HK-2 (cell line): ENCODE data around the gene NRXN3.
A peak's percentile ranks its signal among the peaks of the same experiment; 100 is the strongest.

Experiments used
- DNase-seq: peaks from one replicate; pipeline ENCODE4 v3.0.0-alpha.2; 2018; ENCODE audit not compliant: unreplicated experiment

Gene NRXN3

DNA sequence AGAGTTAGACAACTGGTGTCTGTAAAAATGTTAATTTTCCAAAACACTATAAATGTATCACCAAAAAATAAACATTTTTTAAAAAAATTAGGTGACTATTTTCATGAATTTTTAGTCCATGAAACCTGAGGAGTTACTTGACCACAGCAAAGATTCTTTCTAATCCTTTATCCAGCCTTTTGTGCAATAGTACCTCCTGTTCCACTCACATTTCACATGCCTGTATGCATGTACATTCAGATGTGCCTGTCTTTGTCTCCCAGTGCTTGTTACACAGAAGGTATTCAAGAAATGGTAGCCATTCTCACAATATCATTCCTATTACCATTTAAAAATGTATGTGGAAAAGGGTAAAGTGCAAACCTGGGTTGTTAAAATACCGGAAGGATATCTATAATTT, 1184.2 kb downstream of the NRXN3 start:
- DNase-seq, result no peak

DNA sequence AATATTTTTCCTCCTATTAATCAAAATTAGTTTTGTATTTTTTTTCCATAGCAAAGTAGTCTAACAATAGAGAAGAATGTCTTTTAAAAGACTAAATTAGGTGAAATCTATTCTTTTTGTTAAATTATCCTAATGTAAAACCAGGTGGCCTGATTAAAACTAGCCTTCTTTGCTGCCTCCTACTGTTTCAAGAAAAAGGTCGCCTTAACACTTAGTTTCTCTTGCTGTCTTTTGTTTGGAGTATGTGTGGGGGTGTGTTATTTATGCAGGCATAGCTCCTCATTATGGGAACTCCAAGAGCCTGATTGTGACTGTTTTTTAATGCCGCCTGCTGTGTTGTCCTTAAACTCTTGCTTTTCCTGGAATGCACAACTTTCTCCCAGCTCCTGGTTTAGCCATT, 1185.9 kb downstream of the NRXN3 start:
- DNase-seq, result no peak

- no peak for DNase-seq
Observed at GRCh38 chr14:79357307-79357706, 1187.1 kb downstream of the NRXN3 start.

- no peak for DNase-seq
Observed at GRCh38 chr14:79363291-79363690, 1193.1 kb downstream of the NRXN3 start.

DNA sequence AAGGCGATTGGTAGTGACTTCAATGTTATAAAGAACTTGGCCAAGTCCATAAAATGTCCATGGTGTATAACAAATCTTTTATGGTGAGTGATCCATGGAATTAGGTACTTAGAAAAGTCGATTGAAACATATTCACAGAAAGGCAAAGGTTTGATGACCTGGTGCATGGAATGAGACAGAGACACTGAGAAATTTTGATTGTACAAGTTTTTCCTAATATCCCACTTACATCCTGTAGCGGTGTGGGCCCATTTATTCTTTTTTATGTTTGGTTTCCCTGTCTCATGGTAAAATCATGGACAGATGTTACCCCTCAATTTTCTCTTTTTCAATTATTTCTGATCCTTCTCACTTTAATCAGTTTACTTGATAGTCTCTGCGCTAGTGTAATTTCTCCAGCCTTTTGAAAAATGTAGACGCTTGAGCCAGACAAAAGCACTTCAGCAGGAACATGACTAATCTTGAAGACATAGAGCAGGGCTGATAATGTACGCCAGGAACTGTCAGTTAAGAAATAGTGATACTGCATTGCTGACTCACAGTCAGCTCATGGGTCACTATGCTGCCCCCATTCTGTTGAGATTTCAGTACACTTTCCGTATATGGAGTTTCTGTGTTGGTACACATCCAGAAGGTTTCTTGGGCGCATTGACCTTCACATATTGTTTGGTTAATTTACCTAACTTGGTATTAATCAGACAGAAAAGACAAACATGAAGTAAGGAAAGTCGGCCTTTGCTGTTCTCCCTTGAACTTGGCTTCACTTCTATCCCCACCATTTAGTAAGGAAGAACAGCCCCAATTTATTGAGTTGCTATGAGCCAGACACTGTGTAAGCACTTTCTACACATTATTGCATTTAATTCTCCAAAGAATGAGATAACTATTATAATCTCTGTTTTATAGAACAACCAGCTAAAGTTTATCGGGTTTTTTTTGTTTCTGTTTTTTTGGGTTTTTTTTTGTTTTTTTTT, 1199.5 kb downstream of the NRXN3 start:
- DNase-seq, result peak; percentile 7

DNA sequence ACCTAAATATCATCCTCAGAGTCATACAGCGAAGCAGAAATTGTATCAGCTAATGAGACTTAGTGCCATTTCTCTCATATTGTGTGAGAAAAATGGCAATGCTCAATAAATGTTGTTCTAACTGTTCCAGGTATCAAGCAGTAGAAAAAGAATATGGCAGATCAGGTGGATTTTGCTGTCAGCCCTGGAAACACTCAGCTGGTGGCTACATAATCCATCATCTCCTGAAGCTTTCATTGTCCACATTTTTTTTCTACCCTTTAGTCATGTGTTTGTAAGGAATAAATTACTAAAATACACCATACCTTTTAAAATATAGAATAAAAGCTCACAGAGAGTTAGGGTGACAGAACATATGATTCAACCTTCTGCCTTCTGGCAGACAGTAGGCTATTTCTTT, 1200.8 kb downstream of the NRXN3 start:
- DNase-seq, result no peak

DNA sequence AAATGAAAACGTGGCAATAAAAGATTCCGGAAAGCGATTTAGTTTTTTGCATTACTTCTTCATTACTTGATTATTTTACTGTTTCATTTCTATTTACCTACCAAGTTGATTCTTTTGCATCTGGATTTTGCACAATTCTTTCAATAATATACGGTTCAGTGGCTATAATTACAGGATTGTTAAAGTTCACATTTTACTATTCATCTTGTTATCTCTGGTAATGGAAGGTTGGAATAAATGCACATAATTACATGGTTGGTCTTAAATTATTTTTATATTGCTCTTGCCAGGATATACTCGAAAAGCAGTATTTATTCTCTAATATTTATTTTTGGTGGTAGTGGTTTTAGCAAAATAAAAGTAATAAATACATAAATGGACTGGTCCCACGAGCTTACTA, 1203.3 kb downstream of the NRXN3 start:
- no peak for DNase-seq

GRCh38 chr14:79375356-79375755, 1205.2 kb downstream of the NRXN3 start:
- no peak for DNase-seq

DNA sequence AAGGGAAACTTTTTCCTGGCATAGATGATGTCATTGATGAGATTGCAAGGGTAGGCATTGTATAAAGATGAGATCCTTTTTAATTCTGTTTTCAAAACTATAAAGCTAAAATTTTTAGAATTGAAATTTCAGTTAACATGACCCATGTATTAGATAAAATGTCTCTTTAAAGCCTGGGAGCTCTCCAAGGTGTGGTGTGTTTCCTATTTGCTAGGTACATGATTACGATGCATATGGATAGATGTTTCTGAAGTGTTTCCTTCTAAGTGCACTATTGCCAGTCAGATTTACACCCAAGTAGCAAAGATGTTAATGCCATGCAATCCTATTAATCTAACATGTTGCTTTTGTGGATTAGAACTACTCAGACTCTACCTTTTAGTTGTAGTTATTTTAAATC, 1206.4 kb downstream of the NRXN3 start:
- no peak for DNase-seq

DNA sequence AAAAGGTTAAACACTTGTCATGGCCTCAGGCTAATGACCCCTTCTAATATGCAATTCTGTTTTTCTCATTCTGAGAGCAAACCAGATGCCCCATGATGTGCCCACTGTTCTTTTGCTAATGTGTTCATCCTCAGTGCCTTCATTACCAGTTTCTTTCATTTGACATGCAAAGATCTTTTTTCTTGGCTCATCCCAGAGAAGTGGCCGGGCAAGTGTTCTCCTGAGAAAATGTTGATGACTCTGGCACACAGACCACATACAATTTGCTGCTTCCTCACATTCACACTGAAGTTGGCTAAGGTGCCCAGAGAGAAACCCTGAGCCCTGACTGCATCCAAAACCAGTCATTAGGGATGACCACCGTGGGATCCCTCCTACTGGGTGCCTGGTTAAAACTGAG, 1207.8 kb downstream of the NRXN3 start:
- DNase-seq, result no peak

DNA sequence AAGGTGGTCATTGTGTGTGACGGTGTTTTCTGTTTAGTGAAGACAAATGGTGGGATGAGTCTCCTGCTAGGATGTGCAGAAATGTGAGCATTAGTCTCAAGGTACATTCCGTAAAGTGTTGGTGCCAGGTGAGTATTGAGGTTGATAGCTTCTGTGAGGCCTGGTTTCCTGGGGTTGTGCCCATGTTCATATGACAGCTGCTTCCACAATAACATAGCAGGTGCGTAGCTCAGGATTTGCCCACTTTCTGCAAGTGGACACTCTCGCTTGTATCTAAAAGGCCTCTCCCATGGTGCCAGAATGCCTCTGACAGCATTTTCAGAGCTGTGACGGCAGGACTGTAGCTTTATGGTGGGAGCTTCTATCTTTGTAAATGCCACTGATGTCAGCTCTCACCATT, 1209.1 kb downstream of the NRXN3 start:
- no peak for DNase-seq

DNA sequence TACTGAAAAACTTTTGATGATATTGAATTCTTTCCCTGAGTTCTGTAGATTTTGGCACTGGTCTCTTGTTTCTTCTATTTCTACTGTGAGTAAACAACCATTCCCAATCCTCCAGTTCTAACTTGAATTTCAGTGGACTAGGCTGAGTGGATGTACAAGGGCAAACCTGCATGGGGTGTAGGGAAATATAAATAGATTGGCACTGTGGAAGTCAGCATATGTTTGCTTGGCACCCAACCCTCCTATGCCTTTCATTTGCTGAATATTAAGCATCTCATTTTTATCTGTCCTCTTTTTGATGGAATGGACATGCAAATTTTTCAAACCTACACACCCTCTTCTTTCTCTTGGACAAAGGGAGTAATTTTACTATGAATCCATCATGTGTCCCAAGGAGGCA, 1212.9 kb downstream of the NRXN3 start:
- no peak for DNase-seq

DNA sequence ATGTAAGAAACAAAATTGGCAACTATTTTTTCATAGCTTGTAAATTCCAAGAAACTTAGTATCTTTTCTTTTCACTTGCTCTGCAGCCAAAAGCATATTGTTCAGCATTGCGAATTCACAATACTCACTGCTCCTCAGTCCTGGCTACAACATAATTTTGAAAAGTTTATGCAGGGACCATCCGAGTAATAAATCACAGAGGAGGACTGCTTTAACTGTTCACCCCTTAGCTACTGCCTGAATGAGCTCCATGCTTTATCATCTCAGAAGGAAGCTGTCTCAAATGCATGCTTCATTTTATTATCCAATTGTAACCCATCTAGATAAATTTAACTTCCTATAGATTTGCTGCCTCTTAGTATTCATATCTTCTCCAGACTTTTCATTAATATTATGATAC, 1213.3 kb downstream of the NRXN3 start:
- no peak for DNase-seq

GRCh38 chr14:79395061-79395460, 1224.9 kb downstream of the NRXN3 start:
- DNase-seq, result no peak

DNA sequence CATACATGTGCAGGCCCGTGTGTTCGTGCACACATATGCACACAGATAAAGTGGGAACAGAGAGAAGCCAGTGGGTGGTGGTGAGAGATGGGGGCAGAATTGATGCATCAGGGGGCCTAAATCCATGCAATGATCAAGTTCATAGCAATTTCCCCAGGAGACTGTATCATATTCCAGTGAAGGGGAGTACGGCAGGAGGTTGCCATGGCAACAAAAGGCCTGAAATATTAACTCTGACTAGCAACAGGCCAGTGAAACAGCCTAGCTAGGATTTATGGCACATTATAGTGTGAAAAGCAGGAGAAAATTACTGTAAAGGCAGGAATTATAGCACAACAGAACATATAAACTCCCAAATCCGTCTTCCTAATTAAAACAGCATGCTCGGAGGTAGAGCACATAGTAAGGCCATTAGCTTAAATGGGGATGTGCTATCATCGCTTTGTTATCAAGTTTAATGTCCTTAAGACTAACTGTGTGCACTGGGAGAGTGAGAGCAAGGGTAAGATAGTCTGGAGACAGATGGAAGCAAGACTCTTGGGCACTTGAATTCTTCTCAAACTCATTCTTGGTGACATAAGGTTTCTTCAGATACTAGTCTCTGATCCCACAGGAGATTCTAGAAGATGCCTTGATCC, 1234.8 kb downstream of the NRXN3 start:
- DNase-seq, result no peak

- DNase-seq, result no peak
Observed at GRCh38 chr14:79405512-79405910, 1235.3 kb downstream of the NRXN3 start.

- no peak for DNase-seq
Observed at GRCh38 chr14:79407572-79407971, 1237.4 kb downstream of the NRXN3 start.

DNA sequence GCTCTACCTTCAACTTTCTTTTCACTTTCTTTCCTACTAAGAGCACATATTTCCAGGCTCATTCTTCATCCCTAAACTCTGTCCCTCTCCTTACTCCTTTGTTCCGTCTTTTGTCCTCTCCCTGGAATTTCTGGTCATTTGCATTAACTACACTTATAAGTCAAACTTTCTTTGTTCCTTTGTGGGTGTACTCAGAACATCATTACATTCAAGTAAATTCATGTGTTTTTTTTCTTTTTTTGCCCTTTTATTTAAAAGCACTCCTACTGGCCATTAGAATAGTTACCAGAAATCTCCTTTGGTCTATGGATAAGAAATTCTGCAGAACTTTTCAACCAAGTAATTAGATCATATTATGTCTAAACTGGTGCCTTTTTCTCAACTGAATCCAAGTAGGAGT, 1238.5 kb downstream of the NRXN3 start:
- no peak for DNase-seq

- DNase-seq, result no peak
Observed at GRCh38 chr14:79411403-79412174, 1241.4 kb downstream of the NRXN3 start.

GRCh38 chr14:79412822-79413221, 1242.6 kb downstream of the NRXN3 start:
- DNase-seq, result no peak

DNA sequence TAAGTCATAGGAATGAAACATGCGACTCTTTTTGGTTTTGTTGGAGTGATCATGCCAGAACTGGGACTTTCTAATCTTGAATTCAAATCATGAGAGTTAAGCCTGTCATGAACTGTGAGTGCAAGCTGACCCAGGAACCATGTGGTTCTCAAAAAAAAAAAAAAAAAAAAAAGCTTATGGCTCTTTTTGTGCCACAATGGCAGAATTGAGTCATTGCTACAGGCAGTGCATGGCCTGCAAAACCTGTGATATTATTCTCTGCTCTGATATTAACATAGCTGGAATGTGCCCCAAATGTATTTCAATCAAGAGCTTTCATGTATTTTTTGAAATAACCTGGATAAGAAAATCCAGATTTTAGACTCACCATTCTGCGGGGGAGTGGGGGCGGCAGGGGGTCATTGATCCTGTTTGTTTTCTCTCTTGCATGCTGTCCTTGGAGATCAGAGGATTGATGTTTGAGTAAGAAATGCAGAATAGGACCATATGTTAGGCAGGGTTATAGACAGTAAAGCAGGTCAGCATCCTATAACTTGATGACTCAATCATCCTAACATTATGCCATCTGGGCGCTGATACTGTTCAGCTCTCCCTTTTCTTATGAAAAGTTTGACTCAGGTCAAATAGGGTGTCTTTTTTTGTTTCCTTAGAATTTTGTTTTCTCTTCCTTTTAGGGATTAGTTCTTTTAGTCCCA, 1243.7 kb downstream of the NRXN3 start:
- DNase-seq, result no peak

GRCh38 chr14:79415726-79416125, 1245.6 kb downstream of the NRXN3 start:
- DNase-seq, result no peak
